ENCODE data around the gene MYO5C. TPM values are rescaled to one million over a fixed set of nuclear protein-coding genes. Genes with fewer than 3 reads are reported as not detected.
"Not testable (repeated sequence)": the region's sequence is repeated elsewhere in the genome, so short reads cannot be mapped to it uniquely, and the experiment has no call there.

MYO5C gene
- total RNA-seq, 1 donor from 2014 or later: 2.2 TPM

DNA sequence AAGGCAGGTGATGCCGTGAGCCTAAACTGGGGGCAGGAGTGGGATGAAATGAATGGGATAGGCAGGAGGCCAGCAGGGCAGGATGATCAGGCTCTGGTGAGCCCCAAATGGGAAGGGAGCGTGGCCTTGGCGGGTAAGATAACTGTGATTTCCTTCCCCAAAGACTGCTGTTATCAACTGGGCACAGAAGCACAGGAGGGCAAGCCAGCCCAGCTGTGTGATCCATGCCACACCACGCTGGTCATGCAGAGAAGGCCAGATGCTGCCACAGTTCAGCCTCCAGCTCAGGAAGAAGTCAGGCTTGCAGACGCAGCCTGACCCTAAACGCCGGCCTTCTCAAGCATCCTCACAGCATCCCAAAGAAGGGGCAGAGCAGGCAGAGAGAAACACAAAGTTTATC is 52.3 kb downstream of the MYO5C start:
- DNase-seq (ENCODE audit: low spot score): no peak

GRCh38 chr15:52241489-52241888 is 54.1 kb downstream of the MYO5C start:
- DNase-seq (ENCODE audit: low spot score): no peak

- no peak for DNase-seq (ENCODE audit: low spot score)
Observed at GRCh38 chr15:52240166-52240565, 55.4 kb downstream of the MYO5C start.

DNA sequence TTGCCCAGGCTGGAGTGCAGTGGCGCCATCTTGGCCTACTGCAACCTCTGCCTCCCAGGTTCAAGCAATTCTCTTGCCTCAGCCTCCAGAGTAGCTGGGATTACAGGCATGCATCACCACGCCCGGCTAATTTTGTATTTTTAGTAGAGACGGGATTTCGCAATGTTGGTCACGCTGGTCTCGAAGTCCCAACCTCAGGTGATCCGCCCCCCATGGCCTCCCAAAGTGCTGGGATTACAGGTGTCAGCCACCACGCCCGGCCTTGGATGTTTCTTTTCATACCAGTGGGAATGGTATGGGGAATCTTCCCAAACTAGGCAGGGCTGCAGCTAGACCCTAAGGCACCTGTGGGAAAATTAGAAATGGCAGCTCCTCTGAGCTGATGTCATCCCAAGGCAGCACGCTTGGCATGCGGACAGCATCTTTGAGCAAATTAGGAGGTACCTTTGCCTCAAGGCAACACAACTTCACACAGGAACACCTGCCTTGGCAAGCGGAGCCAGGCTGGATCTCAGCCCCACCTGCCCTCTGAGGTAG is 56.5 kb downstream of the MYO5C start:
- DNase-seq (ENCODE audit: low spot score): not testable (repeated sequence)

GRCh38 chr15:52238149-52238548 is 57.5 kb downstream of the MYO5C start:
- no peak for DNase-seq (ENCODE audit: low spot score)

GRCh38 chr15:52236013-52236412 is 59.6 kb downstream of the MYO5C start:
- no peak for DNase-seq (ENCODE audit: low spot score)

DNA sequence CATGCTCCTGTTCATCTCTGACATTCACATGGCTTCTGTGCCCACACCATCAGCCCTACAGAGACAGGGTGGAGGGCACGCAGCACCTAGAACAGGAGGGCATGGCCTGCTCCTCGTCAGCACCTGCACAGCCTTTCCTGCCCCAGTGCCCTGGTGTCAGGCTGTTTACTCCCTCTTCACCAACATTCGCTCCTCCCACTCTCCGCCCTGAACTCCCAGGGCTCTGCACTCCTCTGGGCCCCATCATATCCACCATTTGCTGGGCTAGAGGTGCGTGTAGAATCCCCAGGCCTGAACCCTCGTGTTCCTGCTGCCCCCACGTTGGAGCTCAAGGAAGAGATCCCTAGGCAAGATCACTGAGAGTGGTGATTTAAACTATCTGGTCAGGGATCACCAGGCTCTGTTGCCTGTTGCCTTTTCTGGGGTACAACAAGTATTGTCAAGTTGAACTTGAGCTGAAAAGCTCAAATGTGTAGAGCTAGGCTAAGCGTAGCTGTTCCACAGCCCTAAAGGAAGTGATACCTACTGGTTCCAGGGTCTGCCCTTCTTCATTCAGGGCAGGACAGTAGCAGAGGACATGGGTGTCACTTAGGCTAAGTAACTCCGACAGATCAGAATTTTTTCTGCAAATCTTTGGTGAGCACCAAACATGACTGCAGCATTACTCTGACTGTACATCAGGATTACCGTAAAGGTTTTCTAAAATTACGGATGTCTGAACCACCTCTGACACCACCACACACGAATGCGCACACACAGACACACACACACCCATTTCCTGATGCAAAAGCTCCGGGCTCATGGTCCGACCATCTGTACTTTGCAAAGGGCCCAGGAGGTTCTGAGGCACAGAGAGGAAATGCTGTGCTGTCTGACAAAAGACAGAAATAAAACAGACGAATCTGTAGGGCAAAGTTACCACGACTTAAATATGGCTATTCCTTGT is 60.7 kb downstream of the MYO5C start:
- DNase-seq (ENCODE audit: low spot score): no peak

GRCh38 chr15:52233405-52233804 is 62.2 kb downstream of the MYO5C start:
- no peak for DNase-seq (ENCODE audit: low spot score)

- peak; percentile 58 for DNase-seq (ENCODE audit: low spot score)
Observed at GRCh38 chr15:52232327-52232726, 63.3 kb downstream of the MYO5C start.

- no peak for DNase-seq (ENCODE audit: low spot score)
Observed at GRCh38 chr15:52230073-52230472, 65.5 kb downstream of the MYO5C start.

- no peak for DNase-seq (ENCODE audit: low spot score)
Observed at GRCh38 chr15:52228921-52229320, 66.7 kb downstream of the MYO5C start.

DNA sequence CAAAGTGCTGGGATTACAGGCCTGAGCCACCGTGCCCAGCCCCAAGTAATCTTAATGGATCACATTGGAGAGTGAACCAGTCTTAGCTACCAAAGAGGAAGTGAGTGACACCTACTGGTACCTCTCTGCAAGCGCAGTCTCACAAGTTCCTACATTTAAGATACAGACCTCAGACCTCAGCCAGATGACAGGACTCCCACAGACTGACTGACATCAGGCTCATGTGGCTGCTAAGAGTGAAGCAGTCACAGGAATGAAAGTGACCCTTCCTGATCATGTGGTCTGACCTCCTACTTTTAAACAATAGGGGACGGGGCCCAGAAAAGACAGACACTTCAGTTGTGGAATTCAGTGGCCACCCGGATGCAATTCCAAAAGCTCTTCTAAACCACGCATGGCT is 68.1 kb downstream of the MYO5C start:
- DNase-seq (ENCODE audit: low spot score): peak; percentile 72

- DNase-seq (ENCODE audit: low spot score): no peak
Observed at GRCh38 chr15:52225230-52225629, 70.4 kb downstream of the MYO5C start.

DNA sequence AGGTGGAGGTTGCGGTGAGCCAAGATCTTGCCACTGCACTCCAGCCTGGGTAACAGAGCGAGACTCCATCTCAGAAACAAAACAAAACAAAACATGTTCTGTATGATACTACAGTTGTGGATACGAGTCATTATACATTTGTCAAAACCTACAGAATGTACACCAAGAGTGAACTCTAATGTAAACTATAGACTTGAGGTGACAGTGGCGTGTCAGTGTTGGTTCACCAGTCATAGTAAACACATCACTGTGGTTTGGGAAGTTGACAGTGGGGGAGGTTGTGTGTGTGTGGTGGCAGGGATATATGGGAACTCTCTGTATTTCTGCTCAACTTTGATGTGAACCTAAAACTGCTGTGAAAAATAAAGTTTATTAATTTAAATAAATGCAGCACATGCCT is 71.4 kb downstream of the MYO5C start:
- no peak for DNase-seq (ENCODE audit: low spot score)

- no peak for DNase-seq (ENCODE audit: low spot score)
Observed at GRCh38 chr15:52221730-52222129, 73.9 kb downstream of the MYO5C start.

- no peak for DNase-seq (ENCODE audit: low spot score)
Observed at GRCh38 chr15:52220937-52221660, 74.5 kb downstream of the MYO5C start.

DNA sequence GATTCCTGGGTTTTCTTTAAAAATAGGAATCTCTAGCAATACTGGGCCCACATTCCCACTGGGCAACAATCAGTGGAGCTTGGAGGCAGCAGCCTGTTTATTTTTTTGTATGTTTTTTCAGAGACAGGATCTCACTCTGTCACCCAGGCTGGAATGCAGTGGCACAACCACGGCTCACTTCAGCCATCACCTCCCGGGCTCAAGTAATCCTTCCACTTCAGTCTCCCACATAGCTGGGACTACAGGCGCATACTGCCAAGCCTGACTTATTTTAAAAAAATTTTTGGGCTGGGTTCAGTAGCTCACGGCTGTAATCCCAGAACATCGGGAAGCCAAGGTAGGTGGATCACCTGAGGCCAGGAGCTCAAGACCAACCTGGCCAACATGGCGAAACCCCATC is 75.4 kb downstream of the MYO5C start:
- no peak for DNase-seq (ENCODE audit: low spot score)

DNA sequence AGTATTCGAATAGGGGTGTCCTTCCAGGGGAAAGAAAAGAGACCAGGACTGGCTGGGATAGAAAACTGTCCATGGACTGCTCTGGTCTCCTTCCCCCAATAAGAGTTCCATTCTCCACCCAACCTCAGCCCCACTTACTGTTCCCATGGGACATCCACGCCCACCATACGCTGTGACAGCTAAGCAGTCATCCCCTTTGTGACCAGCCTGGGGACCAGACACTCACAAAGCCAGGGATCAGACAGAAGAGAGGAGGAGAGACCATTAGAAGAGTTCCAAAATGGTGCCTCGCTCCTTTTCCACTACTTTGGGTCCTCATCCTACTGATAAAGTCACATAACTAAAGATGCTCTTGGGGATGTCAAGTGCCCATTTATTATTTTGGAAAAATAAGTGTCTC is 76.8 kb downstream of the MYO5C start:
- DNase-seq (ENCODE audit: low spot score): no peak

GRCh38 chr15:52218371-52218770 is 77.2 kb downstream of the MYO5C start:
- no peak for DNase-seq (ENCODE audit: low spot score)

DNA sequence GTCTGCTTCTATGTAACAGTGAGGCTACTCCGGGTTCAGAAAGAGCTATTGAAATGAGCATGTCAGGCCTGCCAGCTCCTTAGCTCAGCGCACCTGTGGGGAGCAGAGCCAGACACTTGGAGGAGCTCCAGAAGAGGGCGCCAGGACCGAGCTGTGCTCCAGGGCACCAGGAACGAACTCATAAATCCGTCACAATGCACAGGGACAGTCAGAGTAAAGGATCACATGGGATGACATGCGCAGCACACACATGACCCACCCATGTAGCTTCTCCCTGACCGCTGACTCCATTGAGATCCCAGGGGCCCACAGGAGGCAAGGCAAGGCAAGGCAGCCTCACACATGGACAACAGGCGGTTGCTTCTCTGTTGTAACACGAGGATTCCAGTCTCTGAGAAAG is 78.4 kb downstream of the MYO5C start:
- no peak for DNase-seq (ENCODE audit: low spot score)

DNA sequence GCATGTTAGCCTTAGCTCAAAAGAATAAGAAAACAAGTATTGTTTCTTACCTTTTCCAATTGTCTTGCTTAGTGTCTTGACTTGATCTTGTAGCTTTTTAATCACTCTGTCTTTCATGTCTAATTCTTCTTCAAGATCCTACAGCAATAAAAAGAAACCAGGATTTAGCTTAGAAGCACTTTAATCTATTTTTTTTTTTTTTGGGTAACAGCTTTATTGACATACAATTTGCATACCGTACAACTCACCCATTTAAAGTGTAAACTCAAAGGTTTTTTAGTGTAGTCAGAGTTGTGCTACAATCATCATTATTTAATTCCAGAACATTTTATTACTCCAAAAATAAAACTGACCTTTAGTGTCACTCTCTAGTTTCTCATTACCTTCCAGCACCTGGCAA is 81.1 kb downstream of the MYO5C start:
- DNase-seq (ENCODE audit: low spot score): no peak

DNA sequence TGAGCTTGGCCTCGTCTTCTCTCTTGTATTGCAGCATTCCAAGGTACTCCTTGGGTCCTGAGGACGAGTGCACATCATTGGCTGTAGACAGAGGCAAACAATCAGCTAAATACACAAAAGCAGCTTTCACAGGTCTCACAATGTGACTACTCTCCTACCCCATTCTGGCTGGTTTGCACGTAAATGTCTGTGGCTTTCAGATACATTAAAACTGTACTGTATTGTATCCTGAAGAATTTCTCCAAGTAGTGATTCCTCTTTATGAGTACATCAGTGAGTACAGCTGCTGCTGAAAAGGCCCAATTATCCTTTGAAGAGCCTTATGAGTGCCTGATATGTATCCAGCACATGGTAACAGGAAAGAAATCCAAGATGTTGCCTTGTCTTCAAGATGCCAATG is 82.4 kb downstream of the MYO5C start:
- no peak for DNase-seq (ENCODE audit: low spot score)
